ENCODE data around the gene MEN1.
"Not testable (repeated sequence)": the region's sequence is repeated elsewhere in the genome, so short reads cannot be mapped to it uniquely, and the experiment has no call there.

MEN1 gene

DNA sequence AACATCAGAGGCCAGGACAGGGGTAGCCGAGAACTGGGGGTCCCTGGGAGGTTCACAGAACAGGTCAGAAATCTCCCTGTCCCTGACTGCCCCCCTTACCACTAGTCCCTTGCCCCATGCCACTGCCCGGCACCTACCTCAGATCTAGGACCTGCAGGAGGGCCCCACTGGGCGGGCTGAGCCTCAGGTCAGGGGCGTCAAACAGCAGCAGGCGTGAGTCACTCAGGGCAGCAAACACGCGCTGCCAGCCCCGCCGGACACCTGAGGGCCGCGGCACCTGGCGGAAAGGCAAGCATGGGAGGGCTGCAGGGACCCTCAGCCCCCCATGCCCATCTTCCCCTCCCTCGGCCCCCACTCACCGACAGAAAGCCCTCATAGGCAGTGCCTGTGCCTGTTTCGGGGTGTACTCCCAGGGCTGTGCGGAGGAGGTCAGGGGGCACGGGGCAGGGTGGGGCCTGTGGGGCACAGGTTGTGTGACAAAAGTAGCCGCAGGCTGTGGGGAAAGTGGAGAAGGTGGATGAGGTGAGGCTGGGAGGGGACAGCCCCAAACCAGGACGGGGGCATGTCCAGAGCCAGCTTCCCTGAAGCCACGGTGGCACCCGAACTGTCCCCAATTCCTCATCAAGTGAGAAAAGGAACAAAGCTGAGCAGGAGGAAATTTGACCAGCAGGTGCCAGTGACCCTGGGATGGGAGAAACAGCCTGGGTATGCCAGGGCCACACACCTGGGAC is 22.3 kb upstream of the MEN1 start:
- no peak for DNase-seq (ENCODE audit: low read depth in 2 of 2)

DNA sequence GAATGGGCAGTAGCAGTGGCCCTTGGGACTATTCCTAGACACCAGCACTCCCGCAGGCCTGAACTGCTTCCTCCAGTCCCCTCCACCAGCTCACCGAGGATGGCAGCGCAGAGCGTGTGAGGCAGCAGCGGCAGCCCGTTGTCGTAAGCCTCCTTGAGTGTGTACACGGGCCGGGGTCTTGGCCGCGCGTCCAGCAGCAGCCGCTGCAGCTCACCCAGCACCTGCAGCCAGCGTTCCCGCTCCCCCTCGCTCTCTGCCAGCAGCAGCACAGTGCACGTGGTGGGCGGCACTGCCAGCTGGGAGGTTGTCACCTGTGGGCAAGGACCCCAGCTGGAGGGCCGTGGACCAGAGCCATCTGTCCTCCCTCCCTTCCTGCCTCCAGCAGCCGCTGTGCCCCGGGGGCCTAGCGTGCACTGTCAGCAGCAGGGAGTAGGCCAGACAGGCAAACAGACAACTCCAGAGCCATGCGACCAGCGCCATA is 21.1 kb upstream of the MEN1 start:
- DNase-seq (ENCODE audit: low read depth in 2 of 2): no peak

DNA sequence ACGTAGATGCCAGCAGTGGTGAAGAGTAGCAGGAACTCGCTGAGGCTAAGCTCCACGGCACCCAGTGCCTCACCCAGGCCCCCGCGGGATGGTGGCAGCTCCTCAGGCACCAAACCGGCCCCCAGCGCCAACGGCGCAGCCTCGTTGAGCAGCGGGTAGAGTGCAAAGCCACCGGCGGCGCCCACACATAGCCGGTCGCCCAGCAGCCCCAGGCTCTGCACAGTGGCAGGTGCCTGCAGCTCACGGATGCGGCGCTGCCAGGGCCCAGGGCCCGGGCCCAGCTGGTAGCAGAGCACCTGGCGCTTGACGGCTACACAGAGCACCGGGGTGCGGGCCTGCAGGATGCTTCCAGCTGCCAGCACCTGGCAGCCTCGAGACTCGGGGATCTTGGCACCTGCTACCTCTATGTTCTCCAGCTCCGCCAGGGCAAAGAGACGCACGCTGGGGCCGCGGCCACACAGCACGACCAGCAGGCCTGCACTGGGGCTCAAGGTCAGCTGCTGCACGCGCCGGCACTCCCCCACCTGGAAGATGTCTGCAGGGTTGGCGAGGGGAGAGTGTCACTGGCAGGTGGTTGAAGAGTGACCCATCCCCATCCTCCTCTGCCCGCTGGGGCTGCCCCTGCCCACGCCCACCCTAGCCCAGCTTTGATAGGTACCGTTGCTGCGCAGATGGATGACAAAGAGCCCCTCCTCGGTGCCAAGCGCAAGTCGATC is 19.3 kb upstream of the MEN1 start:
- no peak for DNase-seq (ENCODE audit: low read depth in 2 of 2)

DNA sequence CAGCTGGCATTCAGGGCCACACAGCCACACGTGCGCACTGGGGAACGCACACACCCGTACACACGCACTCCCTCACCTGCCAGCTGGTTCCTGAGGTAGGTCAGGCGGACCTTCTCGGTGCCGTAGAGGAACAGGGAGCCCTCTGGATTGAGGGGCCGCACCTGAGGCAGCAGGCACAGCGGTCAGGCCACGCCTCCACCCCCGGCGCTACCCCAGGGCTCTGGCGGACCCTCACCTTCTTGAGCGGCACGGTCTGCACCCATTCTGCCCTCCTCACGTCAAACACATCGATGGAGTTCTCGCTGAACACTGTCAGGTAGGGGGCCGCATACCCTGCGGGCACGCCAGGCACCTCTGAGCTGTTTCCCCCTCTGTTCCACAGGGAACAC is 17.1 kb upstream of the MEN1 start:
- no peak for DNase-seq (ENCODE audit: low read depth in 2 of 2)

DNA sequence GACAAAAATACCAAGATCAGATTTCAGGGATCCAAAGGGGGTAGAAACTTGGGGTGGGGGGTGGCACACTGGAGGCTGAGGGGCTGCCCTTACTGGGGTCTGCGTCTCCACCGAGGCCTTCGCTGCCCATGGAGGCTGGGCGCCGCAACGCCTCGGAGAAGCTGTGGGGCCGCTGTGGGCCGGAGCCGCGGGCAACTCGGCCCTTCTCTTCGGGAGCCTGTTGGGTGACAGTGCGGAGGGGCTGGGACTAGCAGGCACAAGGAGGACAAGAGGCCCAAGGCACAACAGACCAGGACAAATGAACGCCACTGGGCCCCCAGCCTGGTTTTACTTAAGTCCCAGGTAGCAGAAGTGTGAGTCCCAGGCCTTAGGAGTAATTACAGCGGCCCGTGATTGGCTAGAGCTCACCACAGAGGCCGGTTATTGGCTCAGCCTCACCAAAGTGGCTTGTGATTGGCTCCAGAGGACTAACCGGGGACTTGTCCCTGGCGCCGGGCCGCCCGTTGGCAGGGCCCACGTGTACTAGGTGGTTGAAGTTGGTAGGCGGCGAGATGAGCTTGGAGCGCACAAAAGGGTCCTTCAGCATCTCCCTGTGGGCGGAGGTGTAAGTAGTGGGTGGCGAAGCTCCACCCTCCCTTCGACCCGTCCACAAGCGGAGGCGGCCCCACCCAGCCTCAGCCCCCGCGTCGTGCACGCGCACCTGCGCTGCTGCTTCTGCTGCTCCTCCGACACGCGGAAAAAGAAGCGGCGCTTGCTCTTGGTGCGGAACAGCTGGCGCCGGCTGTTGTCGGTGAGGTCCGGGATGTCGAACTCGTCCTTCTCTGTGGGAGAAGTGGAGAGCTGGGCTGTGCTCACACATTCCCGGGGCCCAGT is 16.5 kb upstream of the MEN1 start:
- no peak for DNase-seq (ENCODE audit: low read depth in 2 of 2)

DNA sequence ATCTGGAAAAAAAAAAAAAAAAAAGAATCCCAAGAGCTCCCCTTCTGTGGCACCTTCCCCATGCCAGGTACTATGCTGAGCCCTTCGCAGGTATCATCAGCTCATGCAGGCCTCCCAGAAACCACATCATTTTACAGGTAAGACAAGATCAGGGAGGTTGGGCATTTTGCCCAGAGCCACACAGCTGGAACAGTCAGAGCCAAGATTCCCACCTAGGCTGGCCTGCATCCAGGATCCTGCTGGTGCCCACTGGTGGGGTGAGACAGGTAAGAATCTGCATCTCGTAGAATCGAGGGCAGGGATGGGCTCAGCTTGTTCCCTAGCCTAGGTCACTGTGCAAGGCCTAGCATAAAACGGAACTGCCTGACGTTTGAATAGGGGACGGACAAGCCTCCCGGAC is 15.7 kb upstream of the MEN1 start:
- no peak for DNase-seq (ENCODE audit: low read depth in 2 of 2)

DNA sequence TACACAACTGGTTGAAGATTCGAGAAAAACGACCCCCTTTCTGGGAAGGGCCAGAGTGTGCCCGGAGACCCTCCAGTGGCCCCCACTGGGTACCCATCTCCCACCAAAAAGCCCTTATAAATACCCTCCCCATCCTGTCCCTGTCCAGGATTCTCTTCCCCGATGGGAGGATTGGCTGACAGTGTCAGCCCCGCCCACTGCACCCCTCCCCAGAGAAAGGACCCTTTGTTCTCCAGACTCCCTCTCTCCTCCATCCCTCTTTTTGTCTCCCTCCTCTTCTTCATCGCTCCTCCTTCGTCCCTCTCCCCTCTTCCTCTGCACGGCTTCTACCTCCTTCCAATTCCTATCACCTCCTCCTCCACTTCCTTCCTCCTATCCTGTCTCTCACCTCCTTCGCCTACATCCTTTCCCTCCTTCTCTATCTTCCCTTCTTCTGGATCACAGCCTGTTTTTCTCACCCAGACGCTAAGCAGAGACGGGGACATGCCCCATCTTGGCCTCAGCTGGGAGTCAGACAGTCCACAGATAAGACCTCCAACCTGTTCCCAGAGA is 13.3 kb upstream of the MEN1 start:
- no peak for DNase-seq (ENCODE audit: low read depth in 2 of 2)

DNA sequence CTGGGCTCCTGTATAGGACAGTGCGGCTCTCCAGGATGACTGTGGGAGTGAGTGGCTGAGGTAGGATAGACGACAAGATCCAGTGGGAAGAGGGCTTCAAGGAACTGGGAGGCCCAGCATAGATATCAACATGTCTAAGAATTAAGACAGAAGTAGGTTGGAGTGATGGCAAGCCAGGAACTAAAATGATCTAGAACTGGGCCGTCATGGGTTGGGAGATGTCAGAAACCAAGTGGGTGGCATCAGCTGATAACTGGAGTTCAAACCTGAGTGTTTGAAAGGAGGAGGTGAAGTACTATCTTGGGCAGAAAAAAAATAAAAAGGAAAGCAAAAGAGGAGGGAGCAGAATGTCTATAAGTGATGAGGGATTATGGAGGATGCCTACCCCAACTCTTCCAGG is 7.1 kb upstream of the MEN1 start:
- no peak for DNase-seq (ENCODE audit: low read depth in 2 of 2)

DNA sequence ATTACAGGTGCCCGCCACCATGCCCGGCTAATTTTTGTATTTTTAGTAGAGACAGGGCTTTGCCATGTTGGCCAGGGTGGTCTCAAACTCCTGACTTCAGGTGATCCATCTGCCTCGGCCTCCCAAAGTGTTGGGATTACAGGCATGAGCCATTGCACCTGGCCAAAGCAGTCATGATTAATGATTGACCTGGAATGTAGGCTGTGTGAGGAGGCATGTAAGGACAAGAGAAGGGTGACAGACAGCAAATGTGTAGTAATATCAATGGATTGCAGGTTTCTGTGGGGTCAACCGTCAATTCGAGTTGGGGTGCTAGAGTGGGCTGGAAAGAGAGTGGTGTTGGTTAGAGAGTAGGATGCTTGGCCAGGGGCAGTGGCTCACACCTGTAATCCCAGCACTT is 5.1 kb upstream of the MEN1 start:
- not testable (repeated sequence) for DNase-seq (ENCODE audit: low read depth in 2 of 2)

DNA sequence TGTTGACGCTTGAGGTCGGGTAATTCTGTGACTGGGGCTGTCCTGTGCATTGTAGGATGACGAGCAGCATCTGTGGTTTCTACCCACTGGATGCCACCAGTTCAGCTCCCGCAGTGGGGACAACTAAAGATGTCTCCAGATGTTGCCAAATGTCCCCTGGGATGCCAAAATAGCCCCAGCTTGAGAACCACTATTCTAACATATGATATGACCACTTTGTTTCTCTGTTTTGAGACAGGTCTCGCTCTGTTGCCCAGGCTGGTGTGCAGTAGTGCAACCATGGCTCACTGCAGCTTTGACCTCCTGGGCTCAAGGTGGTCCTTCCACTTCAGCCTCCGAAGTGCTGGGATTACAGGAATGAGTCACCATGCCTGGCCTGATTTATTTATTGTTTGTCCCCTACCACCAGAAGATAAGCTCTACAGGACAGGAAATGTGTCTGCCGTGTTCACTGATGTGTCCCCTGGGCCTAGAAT is 4.4 kb upstream of the MEN1 start:
- no peak for DNase-seq (ENCODE audit: low read depth in 2 of 2)

DNA sequence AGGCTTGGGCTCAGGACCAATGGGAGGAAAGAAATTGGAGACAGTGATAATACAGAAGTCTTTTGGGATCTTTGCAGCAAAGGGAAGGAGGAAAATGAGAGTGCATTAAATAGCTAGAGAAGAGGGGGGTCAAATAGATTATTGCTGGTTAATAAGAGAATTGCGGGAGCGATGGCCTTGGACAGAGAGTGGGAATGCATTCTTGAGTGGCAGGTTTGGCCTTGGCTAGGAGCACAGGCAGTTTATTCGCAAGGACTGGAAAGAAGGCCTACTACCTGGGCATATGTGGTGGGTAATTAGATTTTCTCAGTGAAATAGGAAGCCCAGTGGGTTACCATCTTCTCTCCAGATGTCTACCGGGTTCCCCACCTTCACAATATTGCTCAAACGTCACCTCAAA is 3.5 kb upstream of the MEN1 start:
- no peak for DNase-seq (ENCODE audit: low read depth in 2 of 2)

DNA sequence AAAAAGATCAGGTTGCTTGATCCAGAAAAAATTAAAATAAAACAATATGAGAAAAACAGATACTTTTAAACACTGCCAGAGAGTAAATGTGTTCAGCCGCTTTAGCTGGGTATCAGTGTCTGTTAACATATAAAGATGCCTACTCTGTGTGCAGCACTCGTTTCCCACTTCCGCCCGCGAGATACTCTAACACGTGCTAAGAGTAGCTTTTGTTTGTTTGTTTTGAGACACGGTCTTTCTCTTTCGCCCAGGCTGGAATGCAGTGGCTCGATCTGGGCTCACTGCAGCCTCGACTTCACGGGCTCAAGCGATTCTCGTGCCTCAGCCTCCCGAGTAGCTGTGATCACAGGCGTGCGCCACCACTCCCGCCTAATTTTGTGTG is 531 bp upstream of the MEN1 start:
- peak in 1 of 2 experiments; percentile 17 for DNase-seq (ENCODE audit: low read depth in 2 of 2)

DNA sequence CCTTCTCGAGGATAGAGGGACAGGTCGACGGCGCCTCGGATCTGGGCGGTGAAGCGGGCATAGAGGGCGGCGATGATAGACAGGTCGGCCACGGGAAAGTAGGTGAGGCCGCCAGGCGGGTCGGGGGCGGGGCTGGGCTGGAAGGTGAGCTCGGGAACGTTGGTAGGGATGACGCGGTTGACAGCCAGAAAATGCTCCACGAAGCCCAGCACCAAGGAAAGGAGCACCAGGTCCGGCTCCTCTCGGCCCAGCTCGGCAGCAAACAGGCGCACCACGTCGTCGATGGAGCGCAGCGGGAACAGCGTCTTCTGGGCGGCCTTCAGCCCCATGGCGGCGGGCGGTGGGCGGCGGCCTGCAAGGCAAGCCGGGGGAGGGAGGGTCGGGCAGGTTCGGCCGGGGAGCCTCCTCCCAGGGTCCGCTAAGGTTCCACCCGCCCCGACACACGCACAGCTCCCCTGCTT is 540 bp downstream of the MEN1 start:
- peak in 1 of 2 experiments; percentile 14 for DNase-seq (ENCODE audit: low read depth in 2 of 2)

DNA sequence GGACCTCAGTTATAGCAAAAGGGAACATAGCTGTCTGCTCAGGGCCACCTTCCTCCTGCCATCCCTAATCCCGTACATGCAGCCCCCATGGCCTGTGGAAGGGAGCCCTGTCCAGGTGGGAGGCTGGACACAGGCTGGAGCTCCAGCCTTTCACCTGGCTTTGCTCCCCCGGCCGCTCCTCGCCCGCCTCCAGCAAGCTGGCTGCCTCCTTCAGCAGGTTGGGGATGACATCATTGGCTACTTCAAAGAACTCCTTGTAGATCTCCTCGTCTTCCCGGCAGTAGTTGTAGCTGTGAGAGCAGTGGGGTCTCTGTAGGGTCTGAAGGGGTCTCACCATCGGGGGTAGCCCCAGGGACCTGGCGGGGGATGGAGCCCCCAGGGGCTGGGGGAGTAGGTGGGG is 4.9 kb downstream of the MEN1 start:
- no peak for DNase-seq (ENCODE audit: low read depth in 2 of 2)

DNA sequence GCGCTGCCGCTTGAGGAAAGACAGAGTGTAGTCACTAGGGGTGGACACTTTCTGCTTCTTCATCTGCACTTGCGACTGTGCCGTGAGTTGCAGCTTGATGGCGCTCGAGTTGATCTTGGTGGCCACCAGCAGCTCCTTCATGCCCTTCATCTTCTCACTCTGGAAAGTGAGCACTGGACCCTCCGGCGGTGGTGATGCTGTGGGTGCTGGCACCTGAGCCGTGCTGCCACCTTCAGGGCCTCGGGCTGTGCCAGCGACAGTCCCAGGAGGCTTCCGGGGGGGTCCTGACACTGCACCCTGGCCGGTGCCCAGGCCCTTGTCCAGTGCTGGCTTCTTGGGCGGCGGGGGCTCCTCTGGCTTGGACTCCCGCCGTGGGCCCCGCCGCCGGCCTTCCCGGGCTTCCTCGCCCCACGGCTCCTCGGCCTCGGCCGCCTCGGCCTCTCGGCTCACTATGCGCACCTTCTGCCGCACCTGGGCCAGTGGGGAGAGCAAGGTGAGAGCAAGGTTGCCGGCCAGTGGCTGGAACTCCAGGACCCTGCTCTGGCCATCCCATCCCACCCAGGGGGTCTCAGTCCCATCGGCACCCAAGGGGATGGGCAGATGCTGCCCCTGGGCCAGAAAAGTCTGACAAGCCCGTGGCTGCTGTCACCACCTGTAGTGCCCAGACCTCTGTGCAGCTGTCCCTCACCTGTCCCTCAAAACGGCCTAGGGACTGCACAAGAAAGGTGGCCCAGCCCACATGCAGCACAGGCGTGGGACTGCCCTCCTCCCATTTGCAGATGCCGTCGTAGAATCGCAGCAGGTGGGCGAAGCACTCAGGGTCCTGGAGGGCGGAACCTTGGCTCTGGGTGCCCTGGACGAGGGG is 5.8 kb downstream of the MEN1 start:
- DNase-seq (ENCODE audit: low read depth in 2 of 2): no peak

DNA sequence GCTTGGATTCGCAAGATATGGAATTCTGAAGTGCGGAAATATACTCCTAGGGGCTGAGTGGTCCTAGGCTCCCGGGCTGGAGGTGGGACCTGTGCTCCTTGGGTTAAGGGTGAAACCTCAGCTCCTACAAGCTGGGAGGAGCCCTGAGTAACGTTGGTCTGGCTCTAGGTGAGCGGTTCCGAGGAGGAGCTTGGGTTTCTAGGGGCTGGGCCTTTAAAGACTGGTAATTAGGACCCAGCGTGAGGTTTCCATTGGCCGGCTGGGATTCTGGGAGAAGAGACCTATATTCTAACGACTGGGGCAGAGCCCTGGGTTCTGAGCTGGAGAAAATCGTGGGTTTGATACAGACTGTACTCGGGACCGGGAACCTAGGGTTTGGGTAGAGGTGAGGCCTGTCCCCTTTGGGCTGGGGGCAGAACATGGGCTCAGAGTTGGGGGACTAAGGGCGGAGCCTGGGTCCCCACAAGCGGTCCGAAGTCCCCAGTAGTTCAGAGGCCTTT is 6.5 kb downstream of the MEN1 start:
- no peak for DNase-seq (ENCODE audit: low read depth in 2 of 2)

DNA sequence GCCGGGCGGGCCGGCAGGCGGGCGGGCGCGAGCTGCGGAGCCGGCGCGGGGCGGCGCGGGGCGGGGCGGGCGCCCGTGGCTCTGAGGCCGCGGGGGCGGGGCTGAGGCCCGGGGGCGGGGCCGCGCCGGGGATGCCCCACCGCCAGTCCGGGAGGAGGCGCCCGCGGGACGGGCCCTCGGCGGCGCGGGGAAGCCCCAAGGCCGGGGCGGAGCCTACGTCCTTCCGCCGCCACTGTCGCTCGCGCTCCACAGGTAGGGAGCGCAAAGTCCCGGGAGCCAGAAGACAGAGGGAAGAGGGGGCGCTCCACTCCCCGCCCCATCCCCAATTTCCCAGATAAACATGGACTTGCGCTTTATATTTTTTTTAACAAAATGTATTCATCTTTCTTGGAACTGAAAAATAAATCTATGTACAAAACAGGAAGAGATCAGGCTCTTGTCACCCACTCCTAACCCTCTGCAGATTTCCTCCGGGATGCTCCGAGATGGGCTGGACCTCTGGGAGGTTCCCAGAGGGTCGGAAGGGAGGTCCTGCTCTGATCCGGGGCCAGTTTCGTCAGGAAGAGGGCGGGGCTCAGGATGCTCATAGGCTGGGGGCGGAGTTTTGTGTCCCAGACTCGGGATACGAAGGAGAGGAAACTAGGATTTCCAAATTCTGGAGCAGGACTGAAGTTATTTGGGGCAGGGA is 7.0 kb downstream of the MEN1 start, which contains the start of gene MAP4K2:
MAP4K2 (minus strand) TSS at position 57 of the 688 bp plus-strand sequence. CDS start 65 bp downstream, outside the sequence.
- DNase-seq (ENCODE audit: low read depth in 2 of 2): peak; percentile 66 to 77

DNA sequence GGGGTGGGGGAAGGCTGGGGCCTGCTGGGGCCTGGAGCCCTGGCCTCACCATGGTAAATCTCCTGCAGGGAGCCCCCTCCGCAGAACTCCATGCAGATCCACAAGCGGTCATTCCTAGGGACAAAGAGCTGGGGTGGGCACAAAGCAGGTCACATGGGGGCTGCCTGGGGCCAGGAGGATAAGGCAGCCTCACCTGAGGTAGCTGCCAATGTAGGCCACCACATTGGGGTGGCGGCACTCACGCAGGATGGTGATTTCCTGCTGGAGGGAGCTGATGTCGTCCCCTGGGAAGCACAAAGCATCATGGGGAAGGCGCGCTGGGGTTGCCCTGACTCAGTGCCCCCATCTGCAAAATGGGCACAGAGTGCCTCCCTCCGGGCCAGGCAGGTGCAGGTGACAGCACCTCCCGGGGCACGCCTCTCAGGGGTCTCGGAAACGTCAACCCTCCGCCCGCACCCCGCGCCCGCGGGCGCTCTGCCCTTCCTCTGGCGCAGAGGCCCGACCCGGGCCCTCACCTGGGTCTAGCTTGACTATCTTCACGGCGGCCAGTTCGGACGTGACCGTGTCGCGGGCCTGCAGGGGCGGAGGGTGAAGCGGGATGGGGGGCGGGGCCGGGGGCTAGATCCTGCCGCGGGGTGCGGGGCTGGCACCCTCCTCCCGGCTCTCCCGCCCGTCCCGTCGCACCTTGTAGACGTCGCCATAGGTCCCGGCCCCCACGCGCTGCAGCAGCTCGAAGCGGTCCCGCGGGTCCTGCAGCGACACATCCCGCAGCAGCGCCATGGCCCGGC is 7.8 kb downstream of the MEN1 start:
- DNase-seq (ENCODE audit: low read depth in 2 of 2): peak in 1 of 2 experiments; percentile 41
